ENCODE measurements around the gene GPR137B. TPM values are rescaled to one million over a fixed set of nuclear protein-coding genes. Genes with fewer than 3 reads are reported as not detected.

The GPR137B gene, protein sequence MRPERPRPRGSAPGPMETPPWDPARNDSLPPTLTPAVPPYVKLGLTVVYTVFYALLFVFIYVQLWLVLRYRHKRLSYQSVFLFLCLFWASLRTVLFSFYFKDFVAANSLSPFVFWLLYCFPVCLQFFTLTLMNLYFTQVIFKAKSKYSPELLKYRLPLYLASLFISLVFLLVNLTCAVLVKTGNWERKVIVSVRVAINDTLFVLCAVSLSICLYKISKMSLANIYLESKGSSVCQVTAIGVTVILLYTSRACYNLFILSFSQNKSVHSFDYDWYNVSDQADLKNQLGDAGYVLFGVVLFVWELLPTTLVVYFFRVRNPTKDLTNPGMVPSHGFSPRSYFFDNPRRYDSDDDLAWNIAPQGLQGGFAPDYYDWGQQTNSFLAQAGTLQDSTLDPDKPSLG
- 6.1 and 6.4 TPM in 2 replicates for total RNA-seq (2014; rRNA removed; shearing (Covaris generic))
- polyA plus RNA-seq (2015; cell fraction: cytosol; rRNA removed) = 11.6 and 15.8 TPM in 2 replicates
- polyA plus RNA-seq (2015; cell fraction: nucleus; rRNA removed) = 7.8 and 9.3 TPM in 2 replicates

DNA sequence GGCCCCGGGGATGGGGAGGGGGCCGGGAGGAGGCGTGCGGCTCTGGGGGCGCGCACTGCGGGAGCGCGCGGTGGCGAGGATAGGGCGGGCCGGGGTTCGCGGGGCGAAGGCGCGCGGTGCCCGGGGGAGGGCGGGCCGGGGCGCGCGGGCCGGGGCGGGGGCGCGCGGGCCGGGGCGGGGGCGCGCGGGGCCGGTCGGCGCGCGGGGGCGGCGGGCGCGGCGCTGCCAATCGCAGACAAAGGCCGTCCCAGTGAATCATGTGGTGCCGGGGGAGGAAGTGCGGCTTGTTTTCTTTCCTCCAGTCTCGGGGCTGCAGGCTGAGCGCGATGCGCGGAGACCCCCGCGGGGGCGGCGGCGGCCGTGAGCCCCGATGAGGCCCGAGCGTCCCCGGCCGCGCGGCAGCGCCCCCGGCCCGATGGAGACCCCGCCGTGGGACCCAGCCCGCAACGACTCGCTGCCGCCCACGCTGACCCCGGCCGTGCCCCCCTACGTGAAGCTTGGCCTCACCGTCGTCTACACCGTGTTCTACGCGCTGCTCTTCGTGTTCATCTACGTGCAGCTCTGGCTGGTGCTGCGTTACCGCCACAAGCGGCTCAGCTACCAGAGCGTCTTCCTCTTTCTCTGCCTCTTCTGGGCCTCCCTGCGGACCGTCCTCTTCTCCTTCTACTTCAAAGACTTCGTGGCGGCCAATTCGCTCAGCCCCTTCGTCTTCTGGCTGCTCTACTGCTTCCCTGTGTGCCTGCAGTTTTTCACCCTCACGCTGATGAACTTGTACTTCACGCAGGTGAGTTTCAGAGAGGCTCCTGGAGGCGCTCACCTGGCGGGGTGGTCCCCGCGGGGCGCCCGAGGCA, at the start of gene GPR137B:
GPR137B (plus strand) TSS at position 287 of the 851 bp plus-strand sequence; CDS start at position 371, 84 bp downstream.
- DNase-seq (ENCODE audit: low read depth) = peak; percentile 26

DNA sequence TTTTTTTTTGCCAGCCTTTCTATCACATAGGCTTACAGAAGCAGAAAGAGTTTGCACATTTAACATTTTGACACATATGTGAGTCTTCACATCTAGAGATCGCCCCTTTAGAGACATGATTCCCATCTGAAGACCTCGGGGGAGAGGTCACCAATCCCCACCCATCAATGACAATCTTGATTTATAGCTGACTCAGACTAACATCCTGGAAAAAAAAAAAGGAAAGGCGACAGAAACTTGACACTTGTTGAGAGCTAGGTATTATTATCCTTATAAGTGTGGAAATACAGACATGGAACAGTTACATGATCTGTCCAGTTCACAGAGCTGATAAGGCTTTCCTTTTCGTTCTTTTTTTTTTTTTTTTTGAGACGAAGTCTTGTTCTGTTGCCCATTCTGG, 49.4 kb upstream of the GPR137B start:
- DNase-seq (ENCODE audit: low read depth) = no peak

DNA sequence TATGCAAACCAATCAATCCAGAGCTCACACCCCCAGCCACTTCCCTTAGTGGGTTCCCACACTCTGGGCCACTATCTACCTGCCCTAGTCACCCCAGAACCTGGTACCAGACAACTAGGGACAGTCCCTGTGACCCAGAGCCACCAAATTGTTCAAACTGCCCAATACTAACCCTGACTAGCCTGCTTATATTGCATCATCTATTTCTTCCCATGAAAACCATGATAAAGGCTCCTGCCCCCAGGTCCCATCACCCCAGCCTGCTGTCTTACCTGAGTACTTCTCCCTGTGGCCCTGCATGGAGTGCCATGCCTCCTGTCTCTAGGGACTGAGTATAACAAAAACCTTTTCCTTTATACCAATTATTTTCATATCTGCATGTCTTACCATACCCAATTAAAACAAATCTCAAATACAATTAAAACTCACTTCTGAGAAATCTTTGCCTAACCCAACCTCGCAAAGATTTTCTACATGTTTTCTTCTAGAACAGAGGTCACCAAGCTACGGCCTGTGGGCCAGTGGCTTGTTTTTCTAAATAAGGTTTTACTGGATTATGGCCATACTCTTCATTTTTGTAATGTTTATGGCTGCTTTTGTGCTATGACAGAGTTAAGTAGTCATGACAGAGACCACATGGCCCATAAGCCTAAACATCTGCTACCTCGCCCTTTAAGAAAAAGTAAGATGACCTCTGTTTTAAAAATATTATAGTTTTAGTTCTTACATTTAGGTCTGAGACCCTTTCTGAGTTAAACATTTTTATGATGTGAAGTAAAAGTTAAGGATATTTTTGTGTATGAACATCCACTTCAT, 46.4 kb upstream of the GPR137B start:
- DNase-seq (ENCODE audit: low read depth) = no peak

DNA sequence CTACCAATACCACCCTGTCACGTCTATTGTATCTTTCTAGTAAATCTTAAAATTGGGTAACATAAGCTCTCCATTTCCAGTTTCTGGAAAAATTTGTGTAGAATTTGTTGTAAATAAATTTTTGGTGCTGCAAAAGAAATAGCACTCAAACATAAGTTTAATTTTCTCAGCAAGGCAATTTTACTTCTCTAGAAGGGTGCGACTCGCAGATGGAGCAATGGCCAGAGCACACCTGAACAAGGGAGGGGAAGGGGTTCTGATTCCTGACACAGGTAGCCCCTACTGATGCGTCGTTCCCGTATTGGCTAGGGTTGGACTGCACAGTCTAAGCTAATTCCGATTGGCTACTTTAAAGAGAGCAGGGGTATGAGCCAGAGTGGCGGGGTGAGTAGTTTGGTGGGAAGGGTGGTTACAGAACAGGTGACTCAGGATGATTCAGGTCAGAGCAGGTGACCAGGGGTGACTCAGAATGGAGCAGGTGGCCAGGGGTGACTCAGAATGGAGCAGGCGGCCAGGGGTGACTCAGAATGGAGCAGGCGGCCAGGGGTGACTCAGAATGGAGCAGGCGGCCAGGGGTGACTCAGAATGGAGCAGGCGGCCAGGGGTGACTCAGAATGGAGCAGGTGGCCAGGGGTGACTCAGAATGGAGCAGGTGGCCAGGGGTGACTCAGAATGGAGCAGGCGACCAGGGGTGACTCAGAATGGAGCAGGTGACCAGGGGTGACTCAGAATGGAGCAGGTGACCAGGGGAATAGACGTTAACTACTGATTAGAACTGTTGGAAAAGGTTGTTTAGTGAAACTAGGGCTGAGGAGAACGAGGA, 45.5 kb upstream of the GPR137B start:
- peak; percentile 59 for DNase-seq (ENCODE audit: low read depth)

DNA sequence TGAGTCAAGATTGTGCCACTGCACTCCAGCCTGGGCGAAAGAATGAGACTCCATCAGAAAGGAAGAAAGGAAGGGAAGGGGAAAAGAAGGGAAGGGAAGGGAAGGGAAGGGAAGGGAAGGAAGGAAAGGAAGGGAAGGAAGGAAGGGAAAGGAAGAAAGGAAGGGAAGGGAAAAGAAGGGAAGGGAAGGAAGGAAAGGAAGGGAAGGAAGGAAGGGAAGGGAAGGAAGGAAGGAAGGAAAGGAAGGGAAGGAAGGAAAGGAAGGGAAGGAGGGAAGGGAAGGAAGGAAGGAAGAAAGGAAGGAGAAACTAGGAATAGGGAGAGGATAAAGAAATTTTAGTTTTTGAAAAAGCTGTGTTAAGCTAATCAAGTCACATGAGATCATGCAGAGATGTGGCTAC, 44.1 kb upstream of the GPR137B start:
- DNase-seq (ENCODE audit: low read depth) = no peak

DNA sequence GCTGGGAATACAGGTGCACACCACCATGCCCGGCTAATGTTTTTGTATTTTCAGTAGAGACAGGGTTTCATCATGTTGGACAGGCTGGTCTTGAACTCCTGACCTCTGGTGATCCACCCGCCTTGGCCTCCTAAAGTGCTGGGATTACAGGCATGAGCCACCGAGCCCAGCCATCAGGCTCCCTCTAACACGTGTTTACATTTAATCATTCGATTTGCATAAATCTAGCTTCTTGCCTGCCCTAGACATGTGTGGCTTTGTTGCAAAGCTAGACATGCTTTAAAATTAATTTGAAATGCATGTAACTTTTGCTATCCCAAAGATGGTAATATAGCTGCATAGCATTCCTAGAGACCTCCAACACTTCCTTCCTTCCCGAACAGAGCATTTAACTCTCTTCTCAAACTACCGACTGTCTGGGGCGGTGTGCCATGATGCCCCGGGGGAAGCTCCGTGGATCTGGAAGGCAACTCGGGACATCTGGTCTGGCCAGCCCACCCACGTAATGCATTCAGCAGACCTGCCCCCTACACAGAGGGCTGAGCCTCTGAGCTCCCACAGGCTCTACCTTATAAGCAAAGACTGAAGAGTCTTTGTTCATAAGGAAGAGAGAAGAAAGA, 42.9 kb upstream of the GPR137B start:
- no peak for DNase-seq (ENCODE audit: low read depth)

DNA sequence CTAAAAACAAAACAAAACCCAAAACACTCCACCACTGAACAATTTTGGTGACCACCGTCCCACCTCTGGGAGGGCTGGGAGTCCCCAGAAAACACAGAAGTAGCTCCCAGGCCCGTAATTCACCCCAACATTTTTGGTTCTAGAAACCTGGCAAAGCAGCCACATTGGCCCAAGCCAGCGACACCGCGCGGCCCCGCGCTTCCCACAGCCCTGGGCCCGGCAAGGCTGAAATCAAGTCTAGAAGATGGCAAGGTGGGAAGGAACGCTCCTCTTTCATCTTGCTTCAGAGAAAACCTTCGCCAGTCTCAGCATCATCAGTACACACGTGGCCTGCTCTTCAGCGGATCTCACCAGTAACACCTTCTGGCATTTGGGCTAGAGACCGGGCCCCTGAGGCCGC, 41.5 kb upstream of the GPR137B start:
- no peak for DNase-seq (ENCODE audit: low read depth)

DNA sequence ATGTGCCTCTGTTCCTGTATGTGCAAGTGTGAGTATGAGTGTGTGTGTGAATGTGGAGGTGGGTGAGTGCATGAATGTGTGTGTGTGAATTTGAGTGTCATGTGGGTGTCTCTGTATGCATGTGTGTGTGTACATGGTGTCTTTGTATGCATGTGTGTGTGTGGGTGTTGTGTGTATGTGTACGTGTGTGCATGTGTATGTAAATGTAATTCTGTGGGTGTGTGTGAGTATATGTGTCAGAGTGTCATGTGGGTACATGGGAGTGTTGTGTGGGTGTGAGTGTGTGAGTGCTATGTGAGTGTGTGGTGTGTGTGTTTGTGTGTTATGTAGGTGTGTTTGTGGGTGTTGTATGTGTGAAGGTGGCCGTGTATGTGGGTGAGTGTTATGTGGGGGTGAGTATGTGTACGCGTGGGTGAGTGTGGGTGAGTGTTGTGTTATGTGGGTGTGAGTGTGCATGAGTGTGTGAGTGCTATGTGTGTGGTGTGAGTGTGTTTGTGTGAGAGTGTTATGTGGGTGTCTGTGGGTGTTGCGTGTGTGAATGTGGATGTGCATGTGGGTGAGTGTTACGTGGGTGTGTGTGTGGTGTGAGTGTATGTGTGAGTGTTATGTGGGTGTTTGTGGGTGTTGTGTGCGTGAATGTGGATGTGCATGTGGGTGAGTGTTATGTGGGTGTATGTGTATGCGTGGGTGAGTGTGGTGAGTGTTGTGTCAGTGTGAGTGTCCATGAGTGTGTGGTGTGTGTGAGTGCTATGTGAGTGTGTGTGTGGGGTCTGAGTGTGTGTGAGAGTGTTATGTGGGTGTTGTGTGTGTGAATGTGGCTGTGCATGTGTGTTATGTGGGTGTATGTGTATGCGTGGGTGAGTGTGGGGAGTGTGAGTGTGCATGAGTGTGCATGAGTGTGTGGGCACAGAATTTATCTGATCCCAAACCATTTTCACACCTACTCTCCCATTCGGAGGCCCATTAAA, 40.8 kb upstream of the GPR137B start:
- DNase-seq (ENCODE audit: low read depth) = no peak

DNA sequence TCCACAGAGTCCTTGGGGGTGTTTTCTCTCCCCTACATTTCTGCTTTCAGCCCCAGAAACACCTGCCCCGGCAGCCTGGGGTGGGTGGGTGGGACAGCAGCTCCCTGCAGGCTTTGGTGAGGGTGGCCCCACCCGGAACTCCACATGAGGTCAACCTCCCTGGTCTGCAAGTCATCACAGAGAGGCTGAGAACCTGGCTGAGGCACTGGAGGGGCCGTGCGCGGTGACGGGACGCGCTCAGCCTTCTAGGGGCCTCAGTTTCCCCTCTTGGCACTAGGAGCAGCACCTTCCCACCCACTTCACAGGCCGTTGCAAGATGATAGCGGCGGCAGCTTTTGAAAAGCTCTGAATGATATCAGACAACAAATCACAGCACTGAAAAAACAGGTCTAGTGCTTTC, 39.7 kb upstream of the GPR137B start:
- no peak for DNase-seq (ENCODE audit: low read depth)

DNA sequence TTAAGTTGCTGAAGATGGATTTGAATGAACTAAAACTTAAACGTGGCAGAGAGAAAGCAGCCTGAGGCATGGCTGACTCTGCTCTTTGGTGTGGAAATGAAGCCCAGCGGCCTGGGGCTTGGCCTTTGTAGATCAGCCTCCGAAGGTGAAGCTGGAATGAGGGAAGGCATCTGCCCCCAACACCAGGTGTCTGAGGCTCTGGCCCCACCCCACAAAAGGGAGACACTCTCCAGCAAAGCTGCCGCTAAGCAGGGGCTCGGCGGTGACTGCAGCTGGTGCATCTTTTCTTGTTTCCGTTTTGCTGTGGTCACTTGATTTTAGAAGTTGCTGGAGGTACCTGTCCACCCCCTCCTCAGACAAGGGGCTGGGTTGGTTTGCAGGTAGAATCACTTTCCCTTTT, 39.3 kb upstream of the GPR137B start:
- DNase-seq (ENCODE audit: low read depth) = no peak

DNA sequence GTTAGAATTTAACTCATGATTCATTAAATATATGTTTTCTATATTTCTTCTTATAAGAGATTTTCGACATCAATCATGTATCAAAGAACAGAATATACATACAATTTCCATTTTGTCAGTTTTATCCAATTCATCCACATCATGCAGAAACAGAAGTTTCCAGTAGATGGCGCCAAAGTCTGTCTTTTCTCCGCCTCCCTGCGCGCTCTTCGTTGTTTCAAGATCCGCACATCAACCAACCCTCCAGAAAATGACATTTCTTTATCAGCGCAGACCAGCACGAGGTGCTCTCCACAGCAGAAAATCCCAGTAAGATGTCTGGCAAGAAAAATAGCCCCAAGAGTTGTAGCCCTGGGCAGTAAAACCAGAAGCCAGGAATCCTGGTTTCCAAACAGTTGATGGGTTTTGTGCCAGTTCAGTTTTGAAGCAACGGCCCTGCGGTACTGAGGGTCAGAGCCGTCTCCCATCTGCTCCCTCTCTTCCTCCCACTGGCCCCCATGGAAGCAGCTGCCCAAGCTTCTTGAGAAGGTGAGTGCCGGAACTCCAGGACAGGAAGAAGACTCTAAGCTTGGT, 38.6 kb upstream of the GPR137B start:
- DNase-seq (ENCODE audit: low read depth) = peak; percentile 59

DNA sequence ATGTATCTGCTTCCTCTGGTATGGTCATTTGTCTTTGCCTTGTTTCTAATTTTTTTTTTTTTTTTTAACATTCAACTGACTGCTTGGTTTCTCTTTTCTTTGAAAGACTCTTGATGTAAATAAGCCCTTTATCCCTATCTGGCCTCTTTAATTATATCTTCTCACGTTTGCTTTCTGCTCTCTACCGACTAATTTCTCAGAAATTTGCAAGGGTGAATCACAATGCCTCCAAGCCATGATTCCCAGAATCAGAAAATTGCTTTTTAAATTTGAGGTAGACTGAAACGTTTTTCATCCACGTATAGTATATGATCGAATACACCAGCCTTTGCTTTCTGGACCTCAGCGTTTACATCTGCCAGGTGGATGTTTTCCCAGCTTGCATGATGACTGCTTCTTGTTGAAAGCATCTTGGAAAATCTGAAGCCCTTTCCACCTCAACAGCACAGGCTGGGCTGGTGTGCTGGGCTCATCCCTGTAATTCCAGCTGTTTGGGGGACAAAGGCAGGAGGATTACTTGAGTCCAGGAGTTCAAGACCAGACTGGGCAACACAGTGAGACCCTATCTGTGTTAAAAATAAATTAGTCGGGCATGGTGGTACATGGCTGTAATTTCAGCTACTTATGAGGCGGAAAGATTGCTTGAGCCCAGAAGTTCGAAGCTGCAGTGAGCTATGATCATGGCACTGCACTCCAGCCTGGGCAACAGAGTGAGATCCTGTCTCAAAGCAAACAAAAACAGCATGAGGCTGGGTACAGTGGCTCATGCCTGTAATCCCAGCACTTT, 35.0 kb upstream of the GPR137B start:
- DNase-seq (ENCODE audit: low read depth) = no peak

DNA sequence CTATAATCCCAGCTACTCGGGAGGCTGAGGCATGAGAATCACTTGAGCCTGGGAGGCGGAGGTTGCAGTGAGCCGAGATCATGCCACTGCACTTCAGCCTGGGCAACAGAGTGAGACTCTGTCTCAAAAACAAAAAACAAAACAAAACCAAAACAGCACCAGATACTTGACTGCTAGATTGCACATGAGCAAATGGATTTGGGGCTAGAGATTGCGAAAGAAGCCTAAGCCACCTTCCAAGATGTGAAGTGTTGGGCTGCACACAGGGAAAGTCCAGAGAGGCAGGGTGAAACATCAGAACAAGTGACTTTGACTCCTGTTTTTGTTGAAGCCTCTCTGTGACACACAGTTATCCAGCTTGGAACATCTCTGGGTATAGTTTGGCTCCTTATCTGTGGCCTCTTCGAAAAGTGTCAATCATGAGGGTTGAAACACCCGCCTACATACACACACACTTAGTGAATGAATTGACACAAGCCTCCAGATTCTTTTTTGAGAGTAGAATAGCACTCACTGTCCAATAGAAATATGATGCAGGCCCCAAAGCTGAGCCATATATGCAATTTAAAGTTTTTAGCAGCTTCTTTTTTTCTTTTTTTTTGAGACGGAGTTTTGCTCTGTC, 34.2 kb upstream of the GPR137B start:
- no peak for DNase-seq (ENCODE audit: low read depth)

DNA sequence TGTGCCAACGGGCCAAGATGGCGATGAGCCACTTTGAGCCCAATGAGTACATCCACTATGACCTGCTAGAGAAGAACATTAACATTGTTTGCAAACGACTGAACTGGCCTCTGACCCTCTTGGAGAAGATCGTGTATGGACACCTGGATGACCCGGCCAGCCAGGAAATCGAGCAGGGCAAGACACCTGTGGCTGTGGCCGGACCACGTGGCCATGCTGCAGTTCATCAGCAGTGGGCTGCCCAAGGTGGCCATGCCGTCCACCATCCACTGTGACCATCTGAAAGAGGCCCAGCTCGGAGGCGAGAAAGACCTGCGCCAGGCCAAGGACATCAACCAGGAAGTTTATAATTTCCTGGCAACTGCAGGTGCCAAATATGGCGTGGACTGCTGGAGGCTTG, 32.2 kb upstream of the GPR137B start:
- no peak for DNase-seq (ENCODE audit: low read depth)

DNA sequence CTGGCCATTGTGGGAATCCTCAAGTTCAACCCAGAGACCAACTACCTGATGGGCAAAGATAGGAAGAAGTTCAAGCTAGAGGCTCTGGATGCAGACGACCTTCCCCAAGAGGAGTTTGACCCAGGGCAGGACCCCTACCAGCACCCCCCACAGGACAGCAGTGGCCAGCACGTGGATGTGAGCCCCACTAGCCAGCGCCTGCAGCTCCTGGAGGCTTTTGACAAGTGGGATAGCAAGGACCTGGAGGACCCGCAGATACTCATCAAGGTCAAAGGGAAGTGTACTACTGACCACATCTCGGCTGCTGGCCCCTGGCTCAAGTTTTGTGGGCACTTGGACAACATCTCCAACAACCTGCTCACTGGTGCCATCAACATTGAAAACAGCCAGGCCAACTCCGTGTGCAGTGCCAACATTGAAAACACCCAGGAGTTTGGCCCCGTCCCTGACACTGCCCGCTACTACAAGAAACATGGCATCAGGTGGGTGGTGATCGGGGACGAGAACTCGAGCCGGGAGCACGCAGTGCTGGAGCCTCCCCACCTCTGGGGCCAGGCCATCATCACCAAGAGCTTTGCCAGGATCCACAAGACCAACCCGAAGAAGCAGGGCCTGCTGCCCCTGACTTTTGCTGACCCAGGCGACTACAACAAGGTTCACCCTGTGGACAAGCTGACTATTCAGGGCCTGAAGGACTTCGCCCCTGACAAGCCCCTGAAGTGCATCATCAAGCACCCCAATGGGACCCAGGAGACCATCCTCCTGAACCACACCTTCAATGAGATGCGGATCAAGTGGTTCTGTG, 30.6 kb upstream of the GPR137B start:
- no peak for DNase-seq (ENCODE audit: low read depth)

DNA sequence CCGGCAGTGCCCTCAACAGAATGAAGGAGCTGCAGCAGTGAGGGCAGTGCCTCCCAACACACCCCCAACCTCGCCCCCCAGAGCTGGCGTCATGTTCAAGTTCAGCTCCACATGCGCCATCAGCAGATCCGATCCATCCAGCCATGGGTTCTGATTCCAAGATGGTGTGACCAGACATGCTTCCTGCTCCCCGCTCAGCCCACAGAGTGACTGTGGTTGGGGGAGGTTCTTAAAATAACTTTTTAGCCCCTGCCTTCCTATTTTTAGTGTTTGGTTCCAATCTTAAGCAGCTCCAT, 30.1 kb upstream of the GPR137B start:
- no peak for DNase-seq (ENCODE audit: low read depth)

All from HT1080 (cell line).